ENCODE results near the gene C2CD5. TPM values are rescaled to one million over a fixed set of nuclear protein-coding genes. Genes with fewer than 3 reads are reported as not detected.

The C2CD5 gene
- total RNA-seq, 1 donor from 2014 or later = 47.1 TPM

- no peak overlapping the region for H3K4me3 Mint-ChIP-seq
- TF ChIP-seq CTCF (conservative IDR thresholded peaks at IDR 0.05) = no peak
- H3K36me3 Mint-ChIP-seq (ENCODE audit: low read depth) = peaks cover 16% of the 10 kb centered on the region
- no peak for DNase-seq (ENCODE audit: low read depth, low spot score)
- peaks cover 11% of the 10 kb centered on the region for H3K4me1 Mint-ChIP-seq
- H3K9me3 Mint-ChIP-seq = no peaks in the 10 kb centered on the region
- H3K27me3 Mint-ChIP-seq (ENCODE audit: low read depth) = no peaks in the 10 kb centered on the region
- no peak overlapping the region for H3K27ac Mint-ChIP-seq (ENCODE audit: unreplicated experiment)
Observed at GRCh38 chr12:22480016-22480415, 64.3 kb downstream of the C2CD5 start.

- H3K36me3 Mint-ChIP-seq (ENCODE audit: low read depth) = peaks cover 19% of the 10 kb centered on the region
- H3K4me1 Mint-ChIP-seq = peaks cover 11% of the 10 kb centered on the region
- H3K9me3 Mint-ChIP-seq = no peaks in the 10 kb centered on the region
- DNase-seq (ENCODE audit: low read depth, low spot score) = no peak
- peak overlapping the region; percentile 1 for H3K27ac Mint-ChIP-seq (ENCODE audit: unreplicated experiment)
- H3K27me3 Mint-ChIP-seq (ENCODE audit: low read depth) = no peaks in the 10 kb centered on the region
- H3K4me3 Mint-ChIP-seq = no peak overlapping the region
- TF ChIP-seq CTCF (conservative IDR thresholded peaks at IDR 0.05) = no peak
Observed at GRCh38 chr12:22477894-22478287, 66.5 kb downstream of the C2CD5 start.

DNA sequence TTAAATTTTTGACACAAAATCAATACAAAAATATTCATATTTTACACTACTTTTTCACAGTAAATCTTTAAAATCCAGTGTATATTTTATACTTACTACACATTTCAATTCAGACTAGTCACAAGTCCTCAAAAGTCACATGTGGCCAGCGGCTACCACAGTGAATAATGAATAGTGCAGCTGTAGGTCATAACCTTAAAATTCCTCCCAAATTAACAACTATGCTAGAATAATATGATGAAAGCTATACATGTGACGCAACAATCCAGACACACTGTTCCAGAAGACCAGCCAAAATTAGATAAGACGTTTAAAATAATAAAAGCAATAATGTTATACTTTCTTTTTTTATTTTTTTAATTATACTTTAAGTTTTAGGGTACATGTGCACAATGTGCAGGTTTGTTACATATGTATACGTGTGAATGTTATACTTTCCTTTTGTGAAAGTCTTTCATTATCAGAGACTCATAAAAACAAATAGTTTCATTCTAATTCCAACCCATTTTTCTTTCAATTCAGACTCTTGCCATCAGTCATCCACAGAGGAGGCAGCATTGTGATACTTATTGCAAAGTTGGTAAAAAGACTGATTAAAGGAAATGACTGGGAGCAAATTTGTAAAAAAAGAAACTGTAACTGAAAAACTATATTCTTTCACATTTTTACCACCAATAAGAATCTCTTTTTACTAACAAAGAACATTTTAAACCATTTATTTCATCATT lies 67.0 kb downstream of the C2CD5 start:
- H3K36me3 Mint-ChIP-seq (ENCODE audit: low read depth) = peaks cover 17% of the 10 kb centered on the region
- no peak overlapping the region for H3K27ac Mint-ChIP-seq (ENCODE audit: unreplicated experiment)
- no peak overlapping the region for H3K4me3 Mint-ChIP-seq
- no peaks in the 10 kb centered on the region for H3K9me3 Mint-ChIP-seq
- TF ChIP-seq CTCF (conservative IDR thresholded peaks at IDR 0.05) = no peak
- peaks cover 11% of the 10 kb centered on the region for H3K4me1 Mint-ChIP-seq
- no peak for DNase-seq (ENCODE audit: low read depth, low spot score)
- H3K27me3 Mint-ChIP-seq (ENCODE audit: low read depth) = no peaks in the 10 kb centered on the region

DNA sequence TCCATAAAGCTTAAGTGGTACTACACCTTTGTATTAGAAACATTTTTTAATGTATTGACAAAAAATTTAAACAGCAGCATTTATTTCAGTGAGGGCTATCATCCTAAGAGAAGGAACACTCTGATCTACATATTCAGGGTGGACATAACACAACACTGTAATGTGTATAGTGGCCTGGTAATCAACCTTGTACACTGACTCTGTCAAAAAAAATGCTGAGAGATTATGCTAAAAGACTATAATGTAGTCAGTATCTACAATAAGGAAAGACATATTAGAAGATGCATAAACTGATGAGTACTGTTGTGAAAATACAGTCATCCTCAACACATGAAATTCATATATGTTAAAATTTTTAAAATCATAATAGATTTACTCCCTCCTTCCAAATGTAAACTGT lies 68.2 kb downstream of the C2CD5 start:
- no peak for TF ChIP-seq CTCF (conservative IDR thresholded peaks at IDR 0.05)
- H3K4me3 Mint-ChIP-seq = no peak overlapping the region
- H3K27ac Mint-ChIP-seq (ENCODE audit: unreplicated experiment) = no peak overlapping the region
- H3K27me3 Mint-ChIP-seq (ENCODE audit: low read depth) = no peaks in the 10 kb centered on the region
- no peaks in the 10 kb centered on the region for H3K9me3 Mint-ChIP-seq
- H3K4me1 Mint-ChIP-seq = peaks cover 11% of the 10 kb centered on the region
- H3K36me3 Mint-ChIP-seq (ENCODE audit: low read depth) = peaks cover 14% of the 10 kb centered on the region
- no peak for DNase-seq (ENCODE audit: low read depth, low spot score)

DNA sequence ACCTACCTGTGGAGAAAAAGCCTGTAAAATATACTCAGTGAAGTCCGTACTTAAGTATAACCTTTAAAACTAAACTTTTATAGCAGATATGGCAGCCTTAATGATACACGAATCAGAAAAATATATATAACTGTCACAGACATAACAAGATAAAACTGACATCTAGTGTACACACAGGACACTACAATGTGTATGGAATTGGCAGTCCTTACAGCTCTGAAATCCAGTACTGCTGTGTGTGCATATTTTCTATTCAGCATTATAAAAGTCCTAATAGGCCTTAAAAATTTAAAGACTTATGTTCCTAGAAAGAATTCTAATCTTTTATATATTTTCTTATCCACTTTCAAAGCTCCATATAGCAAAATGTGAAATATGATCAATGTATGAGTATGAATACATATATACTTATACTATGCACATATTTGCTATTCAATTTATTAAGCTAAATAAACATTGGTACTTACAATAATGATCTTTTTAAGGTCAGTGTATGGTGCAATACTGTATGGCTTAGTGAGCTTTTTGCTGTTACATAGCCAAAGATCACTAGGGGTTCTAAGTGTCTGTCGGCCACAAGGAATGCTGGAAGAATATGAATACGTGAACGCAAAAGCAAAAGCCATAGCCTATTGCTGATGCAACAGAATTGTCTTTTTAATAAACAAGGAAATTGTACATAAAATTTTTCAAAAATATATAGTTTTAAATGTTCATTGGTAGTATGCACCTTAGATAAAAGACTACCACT lies 69.2 kb downstream of the C2CD5 start:
- no peaks in the 10 kb centered on the region for H3K9me3 Mint-ChIP-seq
- H3K4me1 Mint-ChIP-seq = peaks cover 11% of the 10 kb centered on the region
- H3K4me3 Mint-ChIP-seq = no peak overlapping the region
- H3K27me3 Mint-ChIP-seq (ENCODE audit: low read depth) = no peaks in the 10 kb centered on the region
- no peak for TF ChIP-seq CTCF (conservative IDR thresholded peaks at IDR 0.05)
- DNase-seq (ENCODE audit: low read depth, low spot score) = no peak
- no peak overlapping the region for H3K27ac Mint-ChIP-seq (ENCODE audit: unreplicated experiment)
- H3K36me3 Mint-ChIP-seq (ENCODE audit: low read depth) = peaks cover 14% of the 10 kb centered on the region

All from neural crest cell (in vitro differentiated cells).